DMS153 treated with DMSO at 0.1 percent for 48 hours (cell line): ENCODE results near the gene MMP14.
"Not testable (repeated sequence)": the region's sequence is repeated elsewhere in the genome, so short reads cannot be mapped to it uniquely, and the experiment has no call there.

ENCODE experiments used
- DNase-seq: peaks from one replicate; lab custom pipeline; 2025; ENCODE audit not compliant: unreplicated experiment; lab: John Stamatoyannopoulos, UW

MMP14 gene

GRCh38 chr14:22836301-22837113, at the start of gene MMP14:
Gene MMP14 (plus strand): TSS chr14:22836585. CDS start chr14:22836818, 233 bp downstream.
- no peak for DNase-seq

GRCh38 chr14:22786685-22787084, 49.7 kb upstream of the MMP14 start:
- DNase-seq = no peak

- no peak for DNase-seq
Measured at GRCh38 chr14:22791301-22791700, 45.1 kb upstream of the MMP14 start.

- DNase-seq = no peak
Measured at GRCh38 chr14:22792158-22792557, 44.2 kb upstream of the MMP14 start.

GRCh38 chr14:22793550-22793949, 42.8 kb upstream of the MMP14 start:
- not testable (repeated sequence) for DNase-seq

- no peak for DNase-seq
Measured at GRCh38 chr14:22793976-22794375, 42.4 kb upstream of the MMP14 start.

- DNase-seq = no peak
Measured at GRCh38 chr14:22794551-22794951, 41.8 kb upstream of the MMP14 start.

- no peak for DNase-seq
Measured at GRCh38 chr14:22796087-22796707, 40.2 kb upstream of the MMP14 start.

- DNase-seq = no peak
Measured at GRCh38 chr14:22797017-22797917, 39.1 kb upstream of the MMP14 start.

- no peak for DNase-seq
Measured at GRCh38 chr14:22798528-22798927, 37.9 kb upstream of the MMP14 start.

- no peak for DNase-seq
Measured at GRCh38 chr14:22800346-22800745, 36.0 kb upstream of the MMP14 start.

GRCh38 chr14:22801716-22802115, 34.7 kb upstream of the MMP14 start:
- DNase-seq = no peak

GRCh38 chr14:22802860-22803686, 33.3 kb upstream of the MMP14 start:
- no peak for DNase-seq

- DNase-seq = no peak
Measured at GRCh38 chr14:22803687-22803974, 32.8 kb upstream of the MMP14 start.

GRCh38 chr14:22805235-22805634, 31.1 kb upstream of the MMP14 start:
- not testable (repeated sequence) for DNase-seq

- no peak for DNase-seq
Measured at GRCh38 chr14:22807432-22808087, 28.8 kb upstream of the MMP14 start.

GRCh38 chr14:22808388-22809209, 27.8 kb upstream of the MMP14 start:
- no peak for DNase-seq

- no peak for DNase-seq
Measured at GRCh38 chr14:22811722-22812121, 24.7 kb upstream of the MMP14 start.

GRCh38 chr14:22812744-22813143, 23.6 kb upstream of the MMP14 start:
- DNase-seq = no peak
